ENCODE results near the gene VTI1A.

DNA sequence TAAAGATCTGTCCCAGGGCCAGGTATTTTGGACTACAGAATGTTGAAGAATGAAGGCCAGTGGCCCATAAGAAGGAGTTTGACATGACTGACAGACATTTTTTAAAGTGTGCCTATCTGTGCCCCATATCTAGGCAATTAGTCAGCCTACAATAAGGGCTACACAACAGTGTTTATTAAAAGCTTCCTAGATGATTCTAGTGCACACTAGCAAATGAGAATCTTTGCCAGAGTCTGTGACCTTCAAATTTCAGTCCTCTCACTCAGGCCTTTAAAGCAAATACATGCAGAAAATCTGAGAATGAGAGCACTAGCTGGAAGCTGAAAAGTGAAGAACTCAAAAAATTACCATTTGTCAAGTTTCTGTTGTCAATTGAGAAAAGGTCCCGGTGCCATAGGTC lies 208.7 kb downstream of the VTI1A start:
- TF ChIP-seq, protein P1, sequence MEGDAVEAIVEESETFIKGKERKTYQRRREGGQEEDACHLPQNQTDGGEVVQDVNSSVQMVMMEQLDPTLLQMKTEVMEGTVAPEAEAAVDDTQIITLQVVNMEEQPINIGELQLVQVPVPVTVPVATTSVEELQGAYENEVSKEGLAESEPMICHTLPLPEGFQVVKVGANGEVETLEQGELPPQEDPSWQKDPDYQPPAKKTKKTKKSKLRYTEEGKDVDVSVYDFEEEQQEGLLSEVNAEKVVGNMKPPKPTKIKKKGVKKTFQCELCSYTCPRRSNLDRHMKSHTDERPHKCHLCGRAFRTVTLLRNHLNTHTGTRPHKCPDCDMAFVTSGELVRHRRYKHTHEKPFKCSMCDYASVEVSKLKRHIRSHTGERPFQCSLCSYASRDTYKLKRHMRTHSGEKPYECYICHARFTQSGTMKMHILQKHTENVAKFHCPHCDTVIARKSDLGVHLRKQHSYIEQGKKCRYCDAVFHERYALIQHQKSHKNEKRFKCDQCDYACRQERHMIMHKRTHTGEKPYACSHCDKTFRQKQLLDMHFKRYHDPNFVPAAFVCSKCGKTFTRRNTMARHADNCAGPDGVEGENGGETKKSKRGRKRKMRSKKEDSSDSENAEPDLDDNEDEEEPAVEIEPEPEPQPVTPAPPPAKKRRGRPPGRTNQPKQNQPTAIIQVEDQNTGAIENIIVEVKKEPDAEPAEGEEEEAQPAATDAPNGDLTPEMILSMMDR (IDR thresholded peaks at IDR 0.05): no peak
- TF ChIP-seq POLR2A (IDR thresholded peaks at IDR 0.05): no peak
- no peak for TF ChIP-seq EP300 (IDR thresholded peaks at IDR 0.05)

Measured in ovary (tissue), 3 donors.